HCT116 (cell line): ENCODE results near the gene PRKCA. TPM values are rescaled to one million over a fixed set of nuclear protein-coding genes. Genes with fewer than 3 reads are reported as not detected.

Source experiments
- ATAC-seq: fragments of 200-7000 bp; cut with Tn5 transposase; 2 replicates; pipeline ENCODE4 v1.9.1; 2020; ENCODE audit warnings: mild to moderate bottlenecking, moderate library complexity
- BruUV-seq: library from RNA; stranded (reverse); fragments of 400-500 nt; replicated peaks from 2 replicates; lab custom pipeline; 2021; lab: Mats Ljungman, UMichigan
- CTCF ChIA-PET: fragments of 300-600 bp; sonication (Branson Sonifier 250); formaldehyde crosslinking; loops from one replicate; lab custom pipeline; 2021; ENCODE audit warnings: antibody characterized with exemption; lab: Charles Lee
- POLR2A ChIA-PET: fragments of 300-600, 350-600 bp; sonication (Branson Sonifier 250); formaldehyde crosslinking; loops from one replicate; lab custom pipeline; 2021; ENCODE audit warnings: antibody characterized with exemption; lab: Charles Lee
- RAD21 ChIA-PET, 2 experiments: fragments of 300-600 bp; sonication (Branson Sonifier 250); formaldehyde crosslinking; loops; one replicate each; lab custom pipeline; 2023; ENCODE audit warnings: low total read pairs in 2 of 2; ENCODE audit not compliant: uncharacterized antibody in 2 of 2, unreplicated experiment in 2 of 2, low non-redundant PET in 1 of 2; lab: Charles Lee
- DNase-seq: peaks from one replicate; pipeline ENCODE4 v3.0.0-alpha.2; 2010; ENCODE audit warnings: low read depth, low spot score
- H2AFZ ChIP-seq: fragments of 200-600 bp; shearing (Covaris generic), sonication (generic); 2 replicates; pipeline ENCODE4 v1.6.1; 2017; ENCODE audit warnings: low read depth, mixed run types, mixed read lengths, antibody characterized with exemption, low read length; ENCODE audit not compliant: poor library complexity, severe bottlenecking
- H3K27ac ChIP-seq: 2 replicates; pipeline ENCODE4 v1.5.1; 2012; ENCODE audit warnings: low read depth, low read length
- H3K27me3 ChIP-seq: fragments of 200-600 bp; sonication (generic); 2 replicates; pipeline ENCODE4 v1.6.1; 2016; ENCODE audit warnings: mixed run types, low read length, mixed read lengths; ENCODE audit not compliant: insufficient read depth
- H3K36me3 ChIP-seq, 2 experiments: fragments of 200-500 bp in 1 of 2; fragments of 200-600 bp in 1 of 2; sonication (Bioruptor generic) in 1 of 2; sonication (generic) in 1 of 2; 2 replicates each; pipeline versions ENCODE4 v1.5.1 to v1.6.1; 2014 to 2016; ENCODE audit warnings: low read length in 2 of 2, inconsistent platforms in 1 of 2, mixed read lengths in 1 of 2, mixed run types in 1 of 2; ENCODE audit not compliant: insufficient read depth in 2 of 2, control insufficient read depth in 1 of 2
- H3K4me1 ChIP-seq, 2 experiments: fragments of 200-600 bp in 1 of 2; sonication (generic) in 1 of 2; 2 replicates each; pipeline versions ENCODE4 v1.5.1 to v1.6.1; 2012 to 2017; ENCODE audit warnings: low read length in 2 of 2, inconsistent platforms in 1 of 2, mild to moderate bottlenecking in 1 of 2, mixed read lengths in 1 of 2, mixed run types in 1 of 2, moderate library complexity in 1 of 2; ENCODE audit not compliant: insufficient read depth in 2 of 2, control insufficient read depth in 1 of 2
- H3K4me2 ChIP-seq: fragments of 200-600 bp; sonication (generic); 2 replicates; pipeline ENCODE4 v1.6.1; 2017; ENCODE audit warnings: mixed run types, low read length, mixed read lengths
- H3K4me3 ChIP-seq, 2 experiments: fragments of 200-600 bp in 1 of 2; sonication (generic) in 1 of 2; replicated peaks in 1 of 2; 2 replicates each; pipeline ENCODE4 v1.5.1; 2011 to 2016; ENCODE audit warnings: low read length in 2 of 2, control low read depth in 1 of 2, low read depth in 1 of 2, mild to moderate bottlenecking in 1 of 2, mixed read lengths in 1 of 2, mixed run types in 1 of 2
- H3K79me2 ChIP-seq: fragments of 200-600 bp; sonication (generic); 2 replicates; pipeline ENCODE4 v1.6.1; 2017; ENCODE audit warnings: mild to moderate bottlenecking, mixed run types, low read length, moderate library complexity, mixed read lengths; ENCODE audit not compliant: insufficient read depth
- H3K9ac ChIP-seq: fragments of 200-600 bp; sonication (generic); 2 replicates; pipeline ENCODE4 v1.6.1; 2016; ENCODE audit warnings: low read length, mixed read lengths
- H3K9me2 ChIP-seq: fragments of 200-600 bp; sonication (generic), shearing (Covaris generic); 2 replicates; pipeline ENCODE4 v1.6.1; 2017; ENCODE audit warnings: mixed run types, mild to moderate bottlenecking, moderate library complexity; ENCODE audit not compliant: insufficient read depth
- H3K9me3 ChIP-seq, 2 experiments: fragments of 200-500 bp in 1 of 2; fragments of 200-600 bp in 1 of 2; sonication (Bioruptor generic) in 1 of 2; sonication (generic) in 1 of 2; 2 replicates each; pipeline ENCODE4 v1.6.1; 2014 to 2017; ENCODE audit warnings: low read length in 2 of 2, mixed read lengths in 2 of 2, inconsistent platforms in 1 of 2, low read depth in 1 of 2, mild to moderate bottlenecking in 1 of 2, mixed run types in 1 of 2, moderate library complexity in 1 of 2; ENCODE audit not compliant: control insufficient read depth in 1 of 2, insufficient read depth in 1 of 2
- H4K20me1 ChIP-seq: fragments of 200-600 bp; sonication (generic), shearing (Covaris generic); 2 replicates; pipeline ENCODE4 v1.6.1; 2017; ENCODE audit warnings: mixed run types, mild to moderate bottlenecking, moderate library complexity; ENCODE audit not compliant: insufficient read depth
- CBX3 ChIP-seq: IDR thresholded peaks from 2 replicates; pipeline ENCODE4 v1.6.1; 2012; ENCODE audit warnings: low read depth
- CTCF ChIP-seq, 3 experiments: fragments of 200-600 bp in 1 of 3; sonication (generic) in 1 of 3; IDR thresholded peaks in 2 of 3; conservative IDR thresholded peaks in 1 of 3; 2 replicates each; pipeline ENCODE4 v1.5.1; 2012 to 2017; ENCODE audit warnings: low read depth in 2 of 3, low read length in 2 of 3, antibody characterized with exemption in 1 of 3, borderline replicate concordance in 1 of 3, control low read depth in 1 of 3, mild to moderate bottlenecking in 1 of 3, mixed read lengths in 1 of 3, mixed run types in 1 of 3, moderate library complexity in 1 of 3; ENCODE audit not compliant: insufficient read depth in 1 of 3
- EGR1 ChIP-seq: IDR thresholded peaks from 2 replicates; pipeline ENCODE4 v1.6.1; 2012; ENCODE audit warnings: low read depth
- ELF1 ChIP-seq: IDR thresholded peaks from 2 replicates; pipeline ENCODE4 v1.6.1; 2012; ENCODE audit warnings: low read depth, borderline replicate concordance
- EZH2 ChIP-seq: fragments of 200-600 bp; sonication (generic); IDR thresholded peaks from 2 replicates; pipeline ENCODE4 v1.6.1; 2017; ENCODE audit warnings: antibody characterized with exemption, mixed run types
- EZH2phosphoT487 ChIP-seq: fragments of 200-600 bp; IDR thresholded peaks from 2 replicates; pipeline ENCODE4 v1.6.1; 2018; ENCODE audit warnings: antibody characterized with exemption, borderline replicate concordance
- FOSL1 ChIP-seq: IDR thresholded peaks from 2 replicates; pipeline ENCODE4 v1.6.1; 2012; ENCODE audit warnings: low read depth
- JUND ChIP-seq: IDR thresholded peaks from 2 replicates; pipeline ENCODE4 v1.6.1; 2012
- POLR2A ChIP-seq: IDR thresholded peaks from 2 replicates; pipeline ENCODE4 v1.7.0; 2011; ENCODE audit warnings: borderline replicate concordance; ENCODE audit not compliant: insufficient read depth, insufficient read length; ENCODE audit errors: extremely low read depth
- POLR2AphosphoS5 ChIP-seq: IDR thresholded peaks from 2 replicates; pipeline ENCODE4 v1.6.1; 2011; ENCODE audit warnings: mild to moderate bottlenecking, low read depth, low read length, moderate library complexity
- RAD21 ChIP-seq: IDR thresholded peaks from 2 replicates; pipeline ENCODE4 v1.6.1; 2012; ENCODE audit warnings: low read depth, mild to moderate bottlenecking
- SIN3A ChIP-seq: IDR thresholded peaks from 2 replicates; pipeline ENCODE4 v1.6.1; 2012; ENCODE audit warnings: low read depth
- SP1 ChIP-seq: IDR thresholded peaks from 2 replicates; pipeline ENCODE4 v1.6.1; 2012; ENCODE audit warnings: low read depth
- SRF ChIP-seq: IDR thresholded peaks from 2 replicates; pipeline ENCODE4 v1.6.1; 2012; ENCODE audit warnings: low read depth
- TCF7L2 ChIP-seq: IDR thresholded peaks from 2 replicates; pipeline ENCODE4 v1.7.0; 2011; ENCODE audit warnings: borderline replicate concordance, inconsistent platforms; ENCODE audit not compliant: insufficient read depth, insufficient read length; ENCODE audit errors: extremely low read depth
- YY1 ChIP-seq: IDR thresholded peaks from 2 replicates; pipeline ENCODE4 v1.6.1; 2011; ENCODE audit warnings: low read length, low read depth, moderate library complexity, mild to moderate bottlenecking; ENCODE audit not compliant: insufficient replicate concordance; ENCODE audit errors: extremely low read depth
- ZFX ChIP-seq: fragments of 450-650 bp; IDR thresholded peaks from 2 replicates; pipeline ENCODE4 v1.6.1; 2017
- intact Hi-C: fragments of 100-400 bp; cut with micrococcal nuclease; formaldehyde crosslinking; loops from 2 replicates; pipeline ENCODE4 v1.10.0; 2022
- total RNA-seq: library from RNA; stranded (reverse); gene quantifications from one replicate; pipeline ENCODE4 v1.2.1, GENCODE V29; 2021; ENCODE audit not compliant: unreplicated experiment
- TF ChIP-seq, protein P1 (sequence below): IDR thresholded peaks from 2 replicates; pipeline ENCODE4 v1.6.1; 2012
- TF ChIP-seq, protein P2 (sequence below): IDR thresholded peaks from 2 replicates; pipeline ENCODE4 v1.6.1; 2012; ENCODE audit warnings: low read depth

Gene PRKCA
- total RNA-seq, 1 experiment from 2014 or later: 18.8 TPM

DNA sequence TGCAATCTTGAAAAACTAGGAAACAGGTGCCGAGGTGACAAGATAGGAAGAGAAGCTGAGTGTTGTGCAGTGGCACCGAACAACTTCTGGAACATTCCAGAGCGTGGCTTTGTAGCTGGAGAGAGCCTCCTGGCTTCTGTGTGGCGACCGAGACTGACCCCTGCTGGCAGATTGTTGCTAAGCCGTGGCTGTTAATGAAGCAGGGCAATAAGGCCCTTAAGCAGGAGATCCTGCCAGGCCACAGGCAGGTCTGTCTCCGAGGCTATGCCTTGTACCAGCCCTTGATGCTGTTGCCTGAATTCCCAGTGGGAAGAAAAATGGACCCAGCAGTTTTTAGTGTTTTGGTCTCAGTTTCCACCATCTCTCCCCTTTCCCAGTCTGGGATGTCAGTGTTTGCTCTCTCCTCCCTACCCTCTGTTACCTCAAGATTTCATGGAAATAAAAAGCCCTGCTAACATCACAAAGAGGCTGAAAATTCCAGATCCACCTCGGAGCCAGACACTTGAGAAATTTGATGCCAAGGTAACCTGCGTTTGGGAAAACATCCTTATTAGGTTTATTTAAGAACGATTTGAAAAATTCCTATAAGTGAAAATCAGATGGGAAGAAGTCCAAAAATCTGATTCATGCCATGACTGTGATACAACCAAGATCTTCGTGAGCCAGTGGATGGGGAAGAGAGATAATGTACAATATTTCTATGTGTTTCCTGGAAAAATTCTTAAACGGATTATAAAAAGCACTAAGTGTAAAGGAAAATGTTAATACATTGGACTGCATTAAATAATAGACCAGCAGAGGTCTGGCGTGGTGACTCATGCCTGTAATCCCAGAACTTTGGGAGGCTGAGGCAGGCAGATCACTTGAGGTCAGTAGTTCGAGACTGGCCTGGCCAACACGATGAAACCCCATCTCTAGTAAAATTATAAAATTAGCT is 265.1 kb downstream of the PRKCA start:
- CTCF ChIA-PET: interaction anchor here (0.8 to 4.4 kb wide), 24 partner anchors 10 to 1336 kb away, joined by 3 to 32 read pairs (median 4); no protein-coding TSS in a partner anchor
- H2AFZ ChIP-seq: no peak overlapping the region
- H3K4me1 ChIP-seq: peaks cover 14 to 19% of the 10 kb centered on the region in 2 experiments; a peak in 3 of 4 replicates
- H3K79me2 ChIP-seq: no peaks in the 10 kb centered on the region
- H3K27ac ChIP-seq: no peak overlapping the region
- H3K9me2 ChIP-seq: no peaks in the 10 kb centered on the region
- DNase-seq: peak; percentile 71
- peak overlapping the region; percentile 13; the same call in 1 of the 2 replicates for H3K4me2 ChIP-seq
- H4K20me1 ChIP-seq: no peaks in the 10 kb centered on the region
- no peaks in the 10 kb centered on the region for H3K27me3 ChIP-seq
- no peaks in the 10 kb centered on the region for H3K36me3 ChIP-seq
- H3K4me3 ChIP-seq: no peak overlapping the region
- POLR2A ChIA-PET: interaction anchor here (0.6 kb wide), 1 partner anchor 161 kb away, joined by 3 read pairs; no protein-coding TSS in a partner anchor
- ATAC-seq: peak; percentile 97
- RAD21 ChIA-PET: interaction anchor here (0.6 to 1.2 kb wide), 8 partner anchors 59 to 366 kb away, joined by 3 to 8 read pairs (median 4); no protein-coding TSS in a partner anchor
- no peak overlapping the region for H3K9ac ChIP-seq
- H3K9me3 ChIP-seq: no peaks in the 10 kb centered on the region
- BruUV-seq: no TSS peak
- intact Hi-C loops: loop anchor here (1.0 to 5.0 kb wide), 5 partner anchors 105 to 367 kb away; partner anchors contain the start of gene PRKCA
- TF ChIP-seq POLR2AphosphoS5 (no peak), POLR2A (no peak), EZH2 (no peak), RAD21 (peak; percentile 98), SP1 (peak; percentile 28; the same call in 1 of the 2 replicates), ZFX (no peak), EZH2phosphoT487 (no peak), YY1 (peak; percentile 15), JUND (peak; percentile 36; the same call in 1 of the 2 replicates), CTCF (IDR thresholded peaks at IDR 0.05 in 2 of 3, conservative IDR thresholded peaks at IDR 0.05 in 1 of 3; ENCODE audit: borderline replicate concordance in 1 of 3, insufficient read depth in 1 of 3, low read depth in 2 of 3, low read length in 2 of 3) (peak; percentile 88 to 99 (median 98)), SIN3A (no peak), EGR1 (no peak), TCF7L2 (no peak), FOSL1 (peak; percentile 41), CBX3 (no peak), SRF (no peak), ELF1 (no peak)
- TF ChIP-seq, protein P1, sequence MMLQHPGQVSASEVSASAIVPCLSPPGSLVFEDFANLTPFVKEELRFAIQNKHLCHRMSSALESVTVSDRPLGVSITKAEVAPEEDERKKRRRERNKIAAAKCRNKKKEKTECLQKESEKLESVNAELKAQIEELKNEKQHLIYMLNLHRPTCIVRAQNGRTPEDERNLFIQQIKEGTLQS: no peak
- TF ChIP-seq, protein P2, sequence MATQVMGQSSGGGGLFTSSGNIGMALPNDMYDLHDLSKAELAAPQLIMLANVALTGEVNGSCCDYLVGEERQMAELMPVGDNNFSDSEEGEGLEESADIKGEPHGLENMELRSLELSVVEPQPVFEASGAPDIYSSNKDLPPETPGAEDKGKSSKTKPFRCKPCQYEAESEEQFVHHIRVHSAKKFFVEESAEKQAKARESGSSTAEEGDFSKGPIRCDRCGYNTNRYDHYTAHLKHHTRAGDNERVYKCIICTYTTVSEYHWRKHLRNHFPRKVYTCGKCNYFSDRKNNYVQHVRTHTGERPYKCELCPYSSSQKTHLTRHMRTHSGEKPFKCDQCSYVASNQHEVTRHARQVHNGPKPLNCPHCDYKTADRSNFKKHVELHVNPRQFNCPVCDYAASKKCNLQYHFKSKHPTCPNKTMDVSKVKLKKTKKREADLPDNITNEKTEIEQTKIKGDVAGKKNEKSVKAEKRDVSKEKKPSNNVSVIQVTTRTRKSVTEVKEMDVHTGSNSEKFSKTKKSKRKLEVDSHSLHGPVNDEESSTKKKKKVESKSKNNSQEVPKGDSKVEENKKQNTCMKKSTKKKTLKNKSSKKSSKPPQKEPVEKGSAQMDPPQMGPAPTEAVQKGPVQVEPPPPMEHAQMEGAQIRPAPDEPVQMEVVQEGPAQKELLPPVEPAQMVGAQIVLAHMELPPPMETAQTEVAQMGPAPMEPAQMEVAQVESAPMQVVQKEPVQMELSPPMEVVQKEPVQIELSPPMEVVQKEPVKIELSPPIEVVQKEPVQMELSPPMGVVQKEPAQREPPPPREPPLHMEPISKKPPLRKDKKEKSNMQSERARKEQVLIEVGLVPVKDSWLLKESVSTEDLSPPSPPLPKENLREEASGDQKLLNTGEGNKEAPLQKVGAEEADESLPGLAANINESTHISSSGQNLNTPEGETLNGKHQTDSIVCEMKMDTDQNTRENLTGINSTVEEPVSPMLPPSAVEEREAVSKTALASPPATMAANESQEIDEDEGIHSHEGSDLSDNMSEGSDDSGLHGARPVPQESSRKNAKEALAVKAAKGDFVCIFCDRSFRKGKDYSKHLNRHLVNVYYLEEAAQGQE: no peak
